A172 (cell line): ENCODE results near the gene PLAGL2. TPM values are rescaled to one million over a fixed set of nuclear protein-coding genes. Genes with fewer than 3 reads are reported as not detected.
A peak's percentile ranks its signal among the peaks of the same experiment; 100 is the strongest.
"Not testable (repeated sequence)": the region's sequence is repeated elsewhere in the genome, so short reads cannot be mapped to it uniquely, and the experiment has no call there.

Experiments
- DNase-seq: peaks from one replicate; pipeline ENCODE4 v3.0.0-alpha.2; 2015; ENCODE audit warnings: low spot score
- total RNA-seq: library from RNA; depleted of rRNA; stranded (reverse); fragments of >200 nt; shearing (Covaris generic); gene quantifications from 2 replicates; pipeline ENCODE4 v1.2.3, GENCODE V29; 2014

The PLAGL2 gene
- total RNA-seq, 1 experiment from 2014 or later, result 3.7 TPM

DNA sequence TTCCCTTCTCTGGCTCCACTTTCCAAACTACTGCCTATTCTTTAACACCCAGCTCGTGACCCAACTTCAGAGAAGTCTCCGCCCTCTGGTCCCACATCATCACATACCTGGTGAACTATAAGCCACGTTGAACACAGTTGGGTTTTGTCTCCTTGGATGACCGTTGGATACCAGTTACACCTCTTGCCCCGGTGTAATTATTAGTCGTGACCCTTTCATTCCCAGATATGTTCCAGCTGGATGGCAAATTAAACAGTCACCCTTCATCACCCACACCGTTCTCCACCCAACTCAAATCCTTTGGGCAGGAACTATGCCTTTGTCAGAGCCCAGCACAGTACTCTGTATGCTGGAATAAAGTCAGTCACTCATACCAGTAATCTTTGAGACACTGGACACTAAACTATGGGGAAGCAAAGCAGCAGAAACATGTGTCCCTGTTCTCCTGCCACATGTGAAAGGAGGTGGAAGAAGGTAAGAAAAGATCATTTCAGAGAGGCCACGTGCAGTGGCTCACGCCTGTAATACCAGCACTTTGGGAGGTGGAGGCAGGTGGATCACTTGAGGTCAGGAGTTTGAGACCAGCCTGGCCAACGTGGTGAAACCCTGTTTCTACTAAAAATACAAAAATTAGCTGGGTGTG lies 22.5 kb downstream of the PLAGL2 start:
- no peak for DNase-seq

DNA sequence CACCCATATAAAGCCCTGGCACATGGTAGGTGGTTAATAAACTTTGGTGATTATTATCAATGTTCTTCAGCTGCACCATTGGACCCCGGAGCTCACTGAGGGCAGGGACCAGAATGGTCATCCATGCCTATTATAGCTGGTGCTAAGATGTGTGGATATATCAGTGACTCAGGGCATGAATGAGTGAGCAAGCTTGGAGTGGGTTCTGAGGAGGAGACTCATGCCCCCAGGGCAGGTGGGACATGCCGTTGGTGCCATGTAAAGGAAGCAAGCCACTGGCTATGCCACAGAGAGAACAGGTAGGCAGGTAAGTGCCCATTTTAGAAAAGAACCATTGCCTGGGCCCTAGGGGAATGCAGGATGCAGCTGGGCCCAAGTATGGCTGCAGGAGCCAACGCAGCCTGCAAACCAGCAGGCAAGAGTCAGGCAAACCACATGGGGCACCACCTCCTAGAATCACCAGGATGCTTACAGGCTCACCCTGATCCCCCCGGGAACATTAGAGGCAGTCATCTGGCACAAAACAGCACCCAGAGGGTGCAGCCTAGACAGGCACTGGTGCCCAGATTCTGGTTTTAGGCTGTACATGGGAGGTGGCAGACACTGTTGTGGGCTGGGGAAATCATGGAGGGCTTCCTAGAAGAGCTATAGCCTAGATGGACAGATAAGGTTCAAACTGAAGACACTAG lies 23.5 kb downstream of the PLAGL2 start:
- no peak for DNase-seq

DNA sequence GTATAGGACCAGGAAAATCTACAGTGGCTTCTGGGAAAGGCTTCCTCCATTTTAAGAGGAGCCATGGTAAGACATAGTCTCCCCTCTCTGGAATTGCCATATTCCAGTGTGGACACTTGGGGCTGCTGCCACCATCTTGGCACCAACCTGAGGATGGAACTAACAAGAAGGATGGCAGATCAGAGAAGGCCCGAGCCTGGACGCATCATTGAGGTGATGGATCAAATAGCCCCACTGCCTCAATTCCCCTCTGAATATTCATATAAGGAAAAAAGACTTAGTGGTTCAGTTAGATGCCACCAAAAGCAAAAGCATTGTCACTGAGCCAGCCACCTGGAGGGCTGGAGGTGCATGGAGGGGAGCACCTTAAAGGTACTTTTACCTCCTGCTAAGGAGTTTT lies 25.9 kb downstream of the PLAGL2 start:
- DNase-seq, result no peak

DNA sequence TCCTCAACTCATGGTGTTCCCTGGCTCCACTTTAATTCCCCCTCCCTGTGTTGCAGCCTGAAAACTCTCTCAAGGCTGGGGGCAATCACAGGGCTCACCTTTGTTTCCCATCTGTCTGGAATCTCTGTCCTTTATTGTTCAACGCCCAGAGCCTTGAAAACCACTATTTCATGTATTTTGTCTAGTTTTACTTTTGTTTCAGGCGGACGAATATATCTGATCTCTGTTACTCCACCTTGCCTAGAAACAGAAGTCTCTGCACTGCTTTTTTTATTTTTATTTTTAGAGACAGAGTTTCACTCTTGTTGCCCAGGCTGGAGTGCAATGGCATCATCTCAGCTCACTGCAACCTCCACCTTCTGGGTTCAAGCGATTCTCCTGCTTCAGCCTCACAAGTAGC lies 27.6 kb downstream of the PLAGL2 start:
- no peak for DNase-seq

DNA sequence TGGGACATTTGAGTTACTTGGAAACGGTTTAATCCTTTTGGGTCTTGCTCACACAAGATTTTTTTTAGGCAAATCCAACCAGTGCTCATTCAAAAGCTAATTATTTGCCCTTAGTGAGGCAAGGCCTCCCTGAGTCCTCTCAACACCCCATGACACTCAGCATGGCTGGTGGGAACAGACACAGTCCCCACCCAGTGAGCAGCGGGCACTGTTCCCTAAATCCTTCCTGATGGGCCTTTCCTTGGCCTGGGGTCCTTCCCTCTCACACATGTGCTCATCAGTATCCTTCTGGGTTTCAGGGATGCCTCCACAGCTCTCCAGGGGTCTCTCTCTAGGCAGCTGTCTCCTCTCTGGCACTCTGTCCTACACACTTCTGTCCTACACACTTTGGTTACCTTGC lies 28.0 kb downstream of the PLAGL2 start:
- DNase-seq, result no peak

DNA sequence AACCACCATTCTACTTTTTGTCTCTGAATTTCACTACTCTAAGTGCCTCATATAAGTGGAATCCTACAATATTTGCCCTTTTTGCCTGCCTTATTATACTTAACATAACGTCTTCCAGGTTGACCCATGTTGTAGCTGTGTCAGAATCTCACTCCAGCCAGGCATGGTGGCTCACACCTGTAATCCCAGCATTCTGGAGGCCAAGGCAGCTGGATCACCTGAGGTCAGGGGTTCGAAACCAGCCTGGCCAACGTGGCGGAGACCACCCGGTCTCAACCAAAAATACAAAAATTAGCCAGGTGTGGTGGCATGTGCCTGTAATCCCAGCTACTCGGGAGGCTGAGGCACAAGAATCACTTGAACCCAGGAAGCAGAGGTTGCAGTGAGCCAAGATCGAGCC lies 29.8 kb downstream of the PLAGL2 start:
- DNase-seq, result not testable (repeated sequence)

DNA sequence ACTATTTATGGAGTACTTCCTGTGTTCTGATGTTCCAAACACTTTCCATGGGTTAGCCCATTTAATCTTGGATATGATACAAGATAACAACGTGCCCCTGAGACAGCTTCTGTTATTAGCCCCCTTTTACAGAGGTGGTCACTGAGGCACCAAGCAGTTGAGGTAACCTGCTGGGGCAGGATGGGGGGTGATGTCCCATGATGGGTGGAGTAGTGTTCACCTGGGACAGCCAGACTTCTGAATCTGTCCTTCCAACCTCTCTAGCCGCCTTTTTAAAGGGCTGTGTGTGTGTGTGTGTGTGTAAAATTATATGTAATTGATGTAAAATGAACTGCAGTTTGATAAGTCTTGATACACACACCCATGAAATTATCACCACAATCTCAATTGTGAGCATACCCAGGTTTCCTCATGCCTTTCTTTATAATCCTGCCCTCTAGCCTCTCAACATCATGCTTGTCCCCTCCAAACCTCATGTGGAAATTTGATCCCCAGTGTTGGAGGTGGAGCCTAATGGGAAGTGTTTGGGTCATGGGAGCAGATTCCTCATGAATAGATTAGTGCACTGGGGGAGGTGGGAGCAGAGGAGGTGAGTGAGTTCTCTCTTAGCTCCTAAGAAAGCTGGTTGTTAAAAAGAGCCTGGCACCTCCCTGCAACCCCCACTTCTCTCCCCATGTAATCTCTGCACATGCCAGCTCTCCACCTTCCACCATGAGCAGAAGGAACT lies 39.2 kb downstream of the PLAGL2 start:
- DNase-seq, result peak; percentile 14

DNA sequence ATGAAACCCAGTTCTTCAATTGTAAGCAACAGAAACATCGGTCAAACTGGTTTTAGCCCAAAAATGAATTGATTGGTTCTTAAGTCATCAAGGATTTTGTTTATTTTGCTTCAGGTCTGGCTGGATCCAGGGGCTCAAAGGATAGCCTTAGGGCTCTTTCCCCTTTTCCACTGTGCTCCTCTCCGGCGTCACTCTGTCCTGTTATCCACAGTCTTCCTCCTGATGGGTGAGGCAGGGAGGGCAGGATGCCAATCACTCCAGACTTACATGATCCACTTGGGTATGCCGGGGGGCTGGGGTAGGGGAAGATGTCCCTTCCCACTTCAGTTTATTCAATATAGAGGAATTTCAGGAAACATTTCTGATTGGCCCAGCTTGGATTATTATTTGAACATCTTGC lies 40.0 kb downstream of the PLAGL2 start:
- no peak for DNase-seq

DNA sequence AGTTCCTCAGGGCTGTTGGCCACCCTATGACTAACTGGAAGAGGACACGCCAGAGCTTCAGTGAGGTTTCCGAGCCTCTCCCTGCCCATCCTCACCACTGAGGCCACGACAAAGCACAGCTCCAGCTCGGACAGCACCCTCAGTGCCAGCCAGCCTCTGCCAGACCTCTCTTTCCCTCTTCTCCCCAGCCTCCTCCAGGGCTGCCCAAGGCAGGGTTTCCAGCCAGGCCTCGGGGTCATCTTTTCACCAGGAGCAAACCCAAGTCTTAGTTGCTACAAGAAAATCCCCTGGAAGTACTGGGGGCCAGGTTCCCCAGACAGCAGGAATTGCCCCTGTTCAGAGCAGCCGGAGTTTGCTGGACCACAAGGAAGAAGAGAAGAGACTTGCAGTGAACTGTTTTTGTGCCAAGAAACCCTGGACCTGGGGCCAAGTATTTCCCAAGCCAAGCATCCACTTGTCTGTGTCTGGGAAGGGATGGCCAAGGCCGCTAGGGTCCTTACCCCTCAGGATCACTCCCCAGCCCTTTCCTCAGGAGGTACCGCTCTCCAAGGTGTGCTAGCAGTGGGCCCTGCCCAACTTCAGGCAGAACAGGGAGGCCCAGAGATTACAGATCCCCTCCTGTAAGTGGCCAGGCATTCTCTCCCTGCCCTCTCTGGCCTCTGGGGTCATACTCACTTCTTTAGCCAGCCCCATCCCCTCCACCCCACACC lies 41.6 kb downstream of the PLAGL2 start:
- no peak for DNase-seq

DNA sequence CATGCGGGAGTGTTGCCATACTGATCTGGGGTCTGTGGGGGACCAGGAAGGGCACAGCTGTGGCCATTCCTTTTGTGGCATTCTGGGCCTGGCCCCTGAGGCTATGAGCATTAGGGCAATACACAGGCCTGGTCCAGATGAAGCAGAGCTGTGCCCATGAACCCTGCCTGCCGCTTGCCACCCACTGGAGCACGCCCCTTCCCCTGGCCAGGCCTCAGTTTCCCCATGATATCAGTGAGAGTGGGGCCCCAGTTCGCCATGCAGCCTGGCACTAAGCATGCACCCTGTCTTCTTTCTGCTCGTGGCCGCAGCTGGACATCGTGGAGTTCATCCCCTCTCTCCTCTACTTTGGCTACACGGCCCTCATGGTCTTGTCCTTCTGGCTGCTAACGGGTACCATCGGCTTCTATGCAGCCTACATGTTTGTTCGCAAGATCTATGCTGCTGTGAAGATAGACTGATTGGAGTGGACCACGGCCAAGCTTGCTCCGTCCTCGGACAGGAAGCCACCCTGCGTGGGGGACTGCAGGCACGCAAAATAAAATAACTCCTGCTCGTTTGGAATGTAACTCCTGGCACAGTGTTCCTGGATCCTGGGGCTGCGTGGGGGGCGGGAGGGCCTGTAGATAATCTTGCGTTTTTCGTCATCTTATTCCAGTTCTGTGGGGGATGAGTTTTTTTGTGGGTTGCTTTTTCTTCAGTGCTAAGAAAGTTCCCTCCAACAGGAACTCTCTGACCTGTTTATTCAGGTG lies 42.4 kb downstream of the PLAGL2 start:
- no peak for DNase-seq

DNA sequence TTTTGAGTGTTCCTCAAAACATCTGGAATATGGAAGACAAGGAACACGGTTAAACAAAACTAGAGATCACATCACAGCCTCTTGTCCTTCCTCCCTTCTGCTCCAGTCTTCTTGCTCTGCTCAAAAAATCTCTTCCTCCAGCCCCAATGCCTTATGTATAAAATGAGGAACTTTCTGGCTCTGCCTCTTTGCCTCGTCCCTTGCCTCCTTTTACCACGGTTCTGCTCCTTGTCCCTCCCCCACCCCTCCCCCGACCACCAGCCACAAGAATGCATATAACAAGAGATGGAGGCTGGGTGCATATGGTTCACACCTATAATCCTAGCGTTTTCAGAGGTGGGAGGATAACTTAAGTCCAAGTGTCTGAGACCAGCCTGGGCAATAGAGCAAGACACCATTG lies 43.6 kb downstream of the PLAGL2 start:
- no peak for DNase-seq

DNA sequence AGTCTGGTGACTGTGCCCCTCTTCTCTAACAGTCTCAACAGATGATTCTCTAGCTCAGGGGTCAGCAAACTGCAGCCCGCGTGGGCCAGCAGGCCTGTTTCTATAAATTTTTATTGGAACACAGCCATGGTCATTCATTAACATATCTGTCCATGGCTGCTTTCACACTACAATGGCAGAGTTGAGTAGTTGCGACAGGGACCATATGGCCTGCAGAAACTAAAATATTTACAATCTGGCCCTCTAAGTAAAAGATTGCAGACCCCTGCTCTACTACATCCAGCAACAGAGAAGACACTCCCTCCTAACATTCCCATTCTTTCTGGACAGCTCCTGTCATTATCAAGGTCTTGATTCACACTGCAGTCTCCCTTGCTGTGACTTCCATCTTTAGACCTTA lies 45.2 kb downstream of the PLAGL2 start:
- no peak for DNase-seq

DNA sequence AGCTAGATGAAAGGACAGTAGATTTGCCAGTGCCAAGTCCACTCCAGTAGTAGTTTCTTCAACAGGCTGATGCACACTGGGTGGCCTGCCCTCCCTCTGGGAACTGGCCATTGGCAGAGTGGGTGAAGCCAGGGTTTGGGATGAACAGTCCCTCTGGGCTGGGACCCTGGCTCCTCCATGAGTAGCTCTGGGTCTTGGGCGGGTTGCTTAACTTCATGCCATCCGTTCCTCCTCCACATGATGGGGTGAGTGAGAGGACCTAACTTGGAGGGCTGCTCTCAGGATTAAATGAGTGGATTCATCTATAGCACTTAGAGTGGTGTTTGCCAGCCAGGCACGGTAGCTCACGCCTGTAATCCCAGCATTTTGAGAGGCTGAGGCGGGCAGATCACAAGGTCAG lies 47.2 kb downstream of the PLAGL2 start:
- DNase-seq, result no peak

DNA sequence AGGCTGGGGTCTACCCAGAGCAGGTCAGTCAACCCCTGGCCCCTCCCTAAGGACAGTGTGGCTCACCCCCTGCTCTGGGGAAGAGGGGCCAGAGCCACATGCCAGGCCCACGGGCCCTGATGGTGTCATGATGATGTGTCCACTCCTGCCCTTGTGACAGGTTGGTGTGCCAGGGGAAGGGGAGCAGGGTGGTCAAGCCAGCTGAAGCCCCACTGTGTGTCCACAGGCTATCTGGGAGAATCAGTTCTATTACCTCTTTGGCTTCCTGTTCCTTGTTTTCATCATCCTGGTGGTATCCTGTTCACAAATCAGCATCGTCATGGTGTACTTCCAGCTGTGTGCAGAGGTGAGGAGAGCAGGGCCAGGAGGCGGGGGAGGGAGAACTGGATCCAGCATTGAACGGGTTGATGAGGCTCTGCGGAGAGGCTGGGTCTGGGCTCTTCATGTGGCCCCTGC lies 47.7 kb downstream of the PLAGL2 start:
- no peak for DNase-seq

DNA sequence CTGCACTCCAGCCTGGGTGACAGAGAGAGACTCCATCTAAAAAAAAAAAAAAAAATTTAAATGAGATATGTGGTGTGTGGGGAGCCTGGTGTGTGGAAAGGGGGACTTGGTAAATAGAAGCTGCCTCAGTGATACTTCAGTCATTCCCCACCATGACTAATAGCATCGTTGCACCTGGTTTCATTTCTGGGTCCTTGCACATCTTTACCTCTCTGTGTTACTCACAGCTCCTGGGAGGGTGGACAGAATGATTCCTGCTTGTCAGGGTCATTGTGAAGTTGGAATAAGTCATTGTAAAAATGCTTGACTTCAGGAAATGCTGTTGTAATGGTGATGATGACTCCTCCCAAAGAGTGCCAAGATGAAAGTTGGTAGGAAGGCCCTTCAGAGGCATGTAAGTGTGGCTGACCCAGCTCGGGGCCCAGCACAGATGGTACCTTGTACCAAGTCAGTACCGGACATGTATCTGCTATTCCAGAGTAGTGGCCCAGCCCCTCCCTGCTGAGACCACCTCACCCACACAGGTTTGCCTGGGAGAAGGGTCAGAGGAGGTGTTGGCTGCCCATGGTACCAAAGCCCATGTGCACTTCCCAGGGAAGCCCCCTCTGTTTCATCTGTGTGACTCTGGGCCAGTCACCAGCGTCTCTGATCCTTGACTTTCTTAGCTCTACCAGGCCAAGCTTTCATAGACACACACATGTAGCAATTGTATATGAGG lies 48.4 kb downstream of the PLAGL2 start:
- no peak for DNase-seq

DNA sequence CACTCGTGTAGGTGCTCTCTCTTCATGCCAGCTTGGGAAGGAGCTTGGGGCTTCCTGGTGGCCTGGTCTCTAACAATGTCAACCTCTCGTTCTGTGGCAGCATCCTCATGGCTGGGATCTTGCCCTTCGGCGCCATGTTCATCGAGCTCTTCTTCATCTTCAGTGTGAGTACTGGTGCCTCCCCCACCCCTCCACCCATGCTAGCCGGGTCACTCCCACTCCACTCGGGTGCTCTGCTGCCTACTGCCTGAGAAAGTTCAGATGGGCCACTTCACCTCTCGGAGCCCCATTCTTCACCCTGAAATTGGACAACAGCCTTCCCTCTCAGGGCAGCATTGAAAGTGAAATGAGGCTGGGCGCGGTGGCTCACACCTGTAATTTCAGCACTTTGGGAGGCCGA lies 49.2 kb downstream of the PLAGL2 start:
- DNase-seq, result no peak

DNA sequence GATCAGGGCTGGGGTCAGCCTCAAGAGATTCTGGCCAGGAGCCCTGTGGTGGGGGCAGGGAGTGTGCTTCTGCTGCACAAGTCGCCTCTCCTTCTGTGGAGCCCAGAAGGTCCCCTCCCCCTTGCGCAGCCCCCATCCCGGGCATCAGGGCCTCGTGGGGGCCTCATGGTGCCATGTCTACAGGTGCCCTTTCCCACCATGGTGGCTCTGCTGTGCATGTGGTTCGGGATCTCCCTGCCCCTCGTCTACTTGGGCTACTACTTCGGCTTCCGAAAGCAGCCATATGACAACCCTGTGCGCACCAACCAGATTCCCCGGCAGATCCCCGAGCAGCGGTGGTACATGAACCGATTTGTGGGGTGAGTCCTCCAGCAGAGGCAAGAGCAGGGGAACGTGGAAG lies 49.9 kb downstream of the PLAGL2 start:
- no peak for DNase-seq

DNA sequence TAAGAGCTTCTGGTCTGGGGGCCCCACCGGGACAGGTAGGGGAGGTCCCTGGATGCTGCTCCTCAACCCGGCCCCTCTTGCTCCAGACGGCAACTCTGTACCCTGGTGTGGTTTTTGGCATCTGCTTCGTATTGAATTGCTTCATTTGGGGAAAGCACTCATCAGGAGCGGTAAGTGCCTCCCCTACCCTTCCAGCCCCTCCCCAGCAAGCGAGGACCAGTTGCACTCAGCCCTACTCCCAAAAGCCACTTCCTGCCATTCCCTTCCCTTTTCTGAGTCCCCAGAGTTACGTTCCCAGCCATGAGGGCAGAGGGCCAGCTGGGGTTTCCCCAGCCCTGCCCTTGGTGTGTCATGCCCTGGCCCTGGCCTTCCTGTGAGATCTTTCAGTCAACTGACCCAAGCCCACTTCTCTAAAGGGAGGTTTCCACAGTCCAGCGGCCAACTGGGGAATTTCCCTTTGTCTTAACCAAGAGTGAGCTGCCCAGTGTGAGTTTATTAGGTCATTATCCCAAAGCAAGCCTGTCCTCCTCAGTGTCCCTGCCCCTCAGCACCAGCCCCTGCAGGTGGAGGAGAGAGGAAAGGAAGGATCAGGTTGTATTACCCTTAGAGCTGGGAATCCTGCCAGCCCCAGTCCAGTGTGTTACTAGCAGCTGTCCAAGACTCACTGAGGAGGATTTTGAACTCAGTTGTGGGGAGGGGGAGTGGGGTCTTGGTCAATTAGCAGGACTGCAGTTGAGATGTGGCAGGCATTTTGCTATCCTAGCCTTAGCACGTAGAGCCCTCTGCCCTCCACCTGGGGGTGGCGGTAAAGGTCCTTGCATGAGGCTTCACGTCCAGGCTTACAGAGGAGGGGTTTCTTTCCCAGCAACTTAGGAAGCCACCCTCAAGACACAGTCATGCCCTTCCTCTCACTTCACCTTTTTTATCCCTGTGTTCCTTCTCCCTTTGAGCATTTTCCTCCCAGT lies 52.2 kb downstream of the PLAGL2 start:
- peak; percentile 98 for DNase-seq

DNA sequence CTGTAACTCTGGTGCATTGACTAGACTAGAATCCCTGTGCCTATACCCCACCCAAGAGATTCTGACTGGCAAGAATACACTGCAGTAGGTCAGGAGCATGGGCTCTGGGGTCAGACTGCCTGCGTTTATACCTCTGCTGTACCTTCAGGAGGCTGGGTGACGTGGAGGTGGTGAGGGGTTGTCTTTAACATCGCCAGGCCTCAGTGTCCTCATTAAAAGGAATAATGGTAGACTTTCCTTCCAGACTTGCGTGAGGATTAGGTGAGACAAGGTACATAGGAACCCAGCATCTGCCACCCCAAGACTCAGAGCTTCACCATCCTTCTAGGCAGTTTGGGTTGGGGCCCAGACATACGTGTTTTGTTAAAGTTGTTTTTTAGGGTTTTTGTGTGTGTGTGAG lies 53.8 kb downstream of the PLAGL2 start:
- no peak for DNase-seq

DNA sequence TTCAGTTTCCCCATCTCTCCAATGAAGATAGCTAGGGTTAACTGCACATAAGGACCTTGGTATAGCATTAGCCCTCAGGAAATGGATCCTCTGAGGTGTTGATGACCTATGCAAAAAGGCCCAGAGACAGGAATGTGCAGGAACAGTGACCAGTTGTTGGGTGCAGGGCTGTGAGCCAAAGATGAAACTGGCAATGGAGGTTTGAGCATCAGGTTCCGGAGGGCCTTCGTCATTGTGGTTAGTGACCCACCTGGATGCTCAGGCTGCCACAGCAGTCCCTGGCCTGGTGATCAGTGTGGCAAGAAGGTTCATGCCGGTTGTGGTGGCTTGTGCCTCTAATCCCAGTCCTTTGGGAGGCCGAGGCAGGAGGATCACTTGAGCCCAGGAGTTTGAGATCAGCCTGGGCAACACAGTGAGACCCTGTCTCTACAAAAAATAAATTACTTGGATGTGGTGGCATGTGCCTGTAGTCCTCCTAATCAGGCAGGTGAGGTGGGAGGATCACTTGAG lies 54.3 kb downstream of the PLAGL2 start:
- no peak for DNase-seq
